ENCODE data around the gene MRPL33. TPM values are rescaled to one million over a fixed set of nuclear protein-coding genes. Genes with fewer than 3 reads are reported as not detected.

The MRPL33 gene
- total and polyA plus RNA-seq, 2 of the 13 experiments (the other 11 are each of a cell fraction or from before 2014, with no cell fraction given): 69.7 to 218 TPM

- TF ChIP-seq ZNF281 (CRISPR knock-in tag; IDR thresholded peaks at IDR 0.05; ENCODE audit: borderline replicate concordance): peak; percentile 56; the same call in 1 of the 2 replicates
- peak; percentile 98 for TF ChIP-seq ZNF891 (CRISPR knock-in tag; IDR thresholded peaks at IDR 0.05)
- TF ChIP-seq ASH2L (IDR thresholded peaks at IDR 0.05; ENCODE audit: insufficient read length, low read depth, low read length): peak; percentile 99
- peak; percentile 97 for TF ChIP-seq ZFY (CRISPR knock-in tag; IDR thresholded peaks at IDR 0.05)
- TF ChIP-seq ZBTB49 (CRISPR knock-in tag; IDR thresholded peaks at IDR 0.05; ENCODE audit: borderline replicate concordance): peak; percentile 69; the same call in 1 of the 2 replicates
- TF ChIP-seq PRMT3 (CRISPR knock-in tag; IDR thresholded peaks at IDR 0.05; ENCODE audit: borderline replicate concordance, low read depth): 0 out of 2 replicates have a peak, but pooled peaks have one; percentile 78
- peak; percentile 89 for TF ChIP-seq RXRA (CRISPR knock-in tag; IDR thresholded peaks at IDR 0.05)
- TF ChIP-seq NFE2 (CRISPR knock-in tag; IDR thresholded peaks at IDR 0.05): peak; percentile 19; the same call in 1 of the 2 replicates
- peak; percentile 96 for TF ChIP-seq ARID4A (CRISPR knock-in tag; IDR thresholded peaks at IDR 0.05; ENCODE audit: borderline replicate concordance)
- peak; percentile 72; the same call in 1 of the 2 replicates for TF ChIP-seq MAZ (IDR thresholded peaks at IDR 0.05; ENCODE audit: borderline replicate concordance, low read depth, low read length)
- peak; percentile 90 for TF ChIP-seq MAZ (CRISPR knock-in tag; IDR thresholded peaks at IDR 0.05; ENCODE audit: low read depth)
- peak; percentile 94; the same call in 1 of the 2 replicates for TF ChIP-seq STAT6 (CRISPR knock-in tag; IDR thresholded peaks at IDR 0.05; ENCODE audit: borderline replicate concordance)
- peak; percentile 85 for TF ChIP-seq YEATS4 (CRISPR knock-in tag; IDR thresholded peaks at IDR 0.05; ENCODE audit: borderline replicate concordance)
- peak; percentile 71 for TF ChIP-seq ZNF333 (CRISPR knock-in tag; IDR thresholded peaks at IDR 0.05; ENCODE audit: borderline replicate concordance)
- peak; percentile 23; the same call in 1 of the 2 replicates for TF ChIP-seq RCOR2 (CRISPR knock-in tag; IDR thresholded peaks at IDR 0.05)
Observed at GRCh38 chr2:27771548-27772335, at the start of gene MRPL33 (continued).
